ENCODE data around the gene GALNT14. TPM values are rescaled to one million over a fixed set of nuclear protein-coding genes. Genes with fewer than 3 reads are reported as not detected.

The GALNT14 gene
- total and polyA plus RNA-seq, 10 of the 15 experiments (the other 5 are each of a cell fraction or from before 2014, with no cell fraction given) = 3.7 to 17.8 (median 6.0) TPM

- FAIRE-seq (no peak), DNase-seq (ENCODE audit: low read depth, low spot score) (no peak), ATAC-seq (no peak)
- Histone ChIP-seq H4K20me1 (ENCODE audit: control insufficient read depth, insufficient read depth) (no peaks in the 10 kb centered on the region), H3K79me2 (ENCODE audit: control insufficient read depth, insufficient read depth, low read length) (no peaks in the 10 kb centered on the region), H3K9me3 (replicated peaks; ENCODE audit: control insufficient read depth, insufficient read depth, low read length) (no peaks in the 10 kb centered on the region), H2AFZ (ENCODE audit: control insufficient read depth, low read depth, low read length) (no peak overlapping the region), H3K27ac (ENCODE audit: control insufficient read depth, insufficient read depth) (no peak overlapping the region), H3K4me1 (ENCODE audit: control insufficient read depth, insufficient read depth, low read length) (no peaks in the 10 kb centered on the region), H3K27me3 (replicated peaks in 1 of 2; ENCODE audit: control insufficient read depth in 2 of 2, insufficient read depth in 2 of 2, low read length in 1 of 2) (no peaks in the 10 kb centered on the region; a peak in 1 of 4 replicates), H3K9ac (ENCODE audit: control insufficient read depth, insufficient read depth, low read length) (no peak overlapping the region), H3K4me2 (ENCODE audit: control insufficient read depth, insufficient read depth) (no peak overlapping the region), H3K4me3 (no peak overlapping the region), H3K36me3 (ENCODE audit: control insufficient read depth in 2 of 2, insufficient read depth in 2 of 2, low read length in 1 of 2) (no peaks in the 10 kb centered on the region)
- in situ Hi-C loops (cut with MboI) (no loop called here), intact Hi-C loops (cut with micrococcal nuclease; ENCODE audit: unreplicated experiment) (no loop called here)
- 53% methylated on average over 17 of the region's 17 CpGs for WGBS (ENCODE audit: insufficient coverage, insufficient replicate concordance, low lambda C conversion rate, missing lambda C conversion rate)
- RAD21 ChIA-PET (ENCODE audit: unreplicated experiment) = no interaction called here
- POLR2A ChIA-PET = no interaction called here
- SMC1A ChIA-PET (ENCODE audit: uncharacterized antibody, unreplicated experiment) = no interaction called here
- CTCF ChIA-PET = interaction anchor here (1.2 kb wide), 1 partner anchor 10 kb away, joined by 3 read pairs; no protein-coding TSS in a partner anchor
- no TSS peak for BruUV-seq (replicated peaks)
- TF ChIP-seq POLR2AphosphoS5 (IDR thresholded peaks at IDR 0.05; ENCODE audit: low read length) = no peak
- TF ChIP-seq HSF1 (IDR thresholded peaks at IDR 0.05; ENCODE audit: low read depth, low read length) = no peak
- no peak for TF ChIP-seq MLLT1 (IDR thresholded peaks at IDR 0.05)
- TF ChIP-seq, protein P1, sequence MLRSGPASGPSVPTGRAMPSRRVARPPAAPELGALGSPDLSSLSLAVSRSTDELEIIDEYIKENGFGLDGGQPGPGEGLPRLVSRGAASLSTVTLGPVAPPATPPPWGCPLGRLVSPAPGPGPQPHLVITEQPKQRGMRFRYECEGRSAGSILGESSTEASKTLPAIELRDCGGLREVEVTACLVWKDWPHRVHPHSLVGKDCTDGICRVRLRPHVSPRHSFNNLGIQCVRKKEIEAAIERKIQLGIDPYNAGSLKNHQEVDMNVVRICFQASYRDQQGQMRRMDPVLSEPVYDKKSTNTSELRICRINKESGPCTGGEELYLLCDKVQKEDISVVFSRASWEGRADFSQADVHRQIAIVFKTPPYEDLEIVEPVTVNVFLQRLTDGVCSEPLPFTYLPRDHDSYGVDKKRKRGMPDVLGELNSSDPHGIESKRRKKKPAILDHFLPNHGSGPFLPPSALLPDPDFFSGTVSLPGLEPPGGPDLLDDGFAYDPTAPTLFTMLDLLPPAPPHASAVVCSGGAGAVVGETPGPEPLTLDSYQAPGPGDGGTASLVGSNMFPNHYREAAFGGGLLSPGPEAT (IDR thresholded peaks at IDR 0.05; ENCODE audit: low read depth) = no peak
- no peak for TF ChIP-seq ELK1 (IDR thresholded peaks at IDR 0.05; ENCODE audit: low read depth, low read length)
- no peak for TF ChIP-seq PAX5 (IDR thresholded peaks at IDR 0.05; ENCODE audit: borderline replicate concordance, low read depth, low read length)
- TF ChIP-seq RB1 (IDR thresholded peaks at IDR 0.05; ENCODE audit: borderline replicate concordance) = no peak
- TF ChIP-seq CHD4 (IDR thresholded peaks at IDR 0.05) = no peak
- TF ChIP-seq, protein P2, sequence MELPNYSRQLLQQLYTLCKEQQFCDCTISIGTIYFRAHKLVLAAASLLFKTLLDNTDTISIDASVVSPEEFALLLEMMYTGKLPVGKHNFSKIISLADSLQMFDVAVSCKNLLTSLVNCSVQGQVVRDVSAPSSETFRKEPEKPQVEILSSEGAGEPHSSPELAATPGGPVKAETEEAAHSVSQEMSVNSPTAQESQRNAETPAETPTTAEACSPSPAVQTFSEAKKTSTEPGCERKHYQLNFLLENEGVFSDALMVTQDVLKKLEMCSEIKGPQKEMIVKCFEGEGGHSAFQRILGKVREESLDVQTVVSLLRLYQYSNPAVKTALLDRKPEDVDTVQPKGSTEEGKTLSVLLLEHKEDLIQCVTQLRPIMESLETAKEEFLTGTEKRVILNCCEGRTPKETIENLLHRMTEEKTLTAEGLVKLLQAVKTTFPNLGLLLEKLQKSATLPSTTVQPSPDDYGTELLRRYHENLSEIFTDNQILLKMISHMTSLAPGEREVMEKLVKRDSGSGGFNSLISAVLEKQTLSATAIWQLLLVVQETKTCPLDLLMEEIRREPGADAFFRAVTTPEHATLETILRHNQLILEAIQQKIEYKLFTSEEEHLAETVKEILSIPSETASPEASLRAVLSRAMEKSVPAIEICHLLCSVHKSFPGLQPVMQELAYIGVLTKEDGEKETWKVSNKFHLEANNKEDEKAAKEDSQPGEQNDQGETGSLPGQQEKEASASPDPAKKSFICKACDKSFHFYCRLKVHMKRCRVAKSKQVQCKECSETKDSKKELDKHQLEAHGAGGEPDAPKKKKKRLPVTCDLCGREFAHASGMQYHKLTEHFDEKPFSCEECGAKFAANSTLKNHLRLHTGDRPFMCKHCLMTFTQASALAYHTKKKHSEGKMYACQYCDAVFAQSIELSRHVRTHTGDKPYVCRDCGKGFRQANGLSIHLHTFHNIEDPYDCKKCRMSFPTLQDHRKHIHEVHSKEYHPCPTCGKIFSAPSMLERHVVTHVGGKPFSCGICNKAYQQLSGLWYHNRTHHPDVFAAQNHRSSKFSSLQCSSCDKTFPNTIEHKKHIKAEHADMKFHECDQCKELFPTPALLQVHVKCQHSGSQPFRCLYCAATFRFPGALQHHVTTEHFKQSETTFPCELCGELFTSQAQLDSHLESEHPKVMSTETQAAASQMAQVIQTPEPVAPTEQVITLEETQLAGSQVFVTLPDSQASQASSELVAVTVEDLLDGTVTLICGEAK (IDR thresholded peaks at IDR 0.05; ENCODE audit: borderline replicate concordance) = no peak
Measured at GRCh38 chr2:30955516-30956132, 182.6 kb downstream of the GALNT14 start.
